HG03103 (cell line): ENCODE measurements around the gene BCL2.

Source experiments
- ATAC-seq: cut with Tn5 transposase; IDR thresholded peaks from one replicate; pipeline ENCODE4 v1.9.1; 2021; ENCODE audit warnings: low read depth; ENCODE audit not compliant: unreplicated experiment

The BCL2 gene

GRCh38 chr18:63099091-63099840, 220.3 kb downstream of the BCL2 start:
- ATAC-seq: no peak

DNA sequence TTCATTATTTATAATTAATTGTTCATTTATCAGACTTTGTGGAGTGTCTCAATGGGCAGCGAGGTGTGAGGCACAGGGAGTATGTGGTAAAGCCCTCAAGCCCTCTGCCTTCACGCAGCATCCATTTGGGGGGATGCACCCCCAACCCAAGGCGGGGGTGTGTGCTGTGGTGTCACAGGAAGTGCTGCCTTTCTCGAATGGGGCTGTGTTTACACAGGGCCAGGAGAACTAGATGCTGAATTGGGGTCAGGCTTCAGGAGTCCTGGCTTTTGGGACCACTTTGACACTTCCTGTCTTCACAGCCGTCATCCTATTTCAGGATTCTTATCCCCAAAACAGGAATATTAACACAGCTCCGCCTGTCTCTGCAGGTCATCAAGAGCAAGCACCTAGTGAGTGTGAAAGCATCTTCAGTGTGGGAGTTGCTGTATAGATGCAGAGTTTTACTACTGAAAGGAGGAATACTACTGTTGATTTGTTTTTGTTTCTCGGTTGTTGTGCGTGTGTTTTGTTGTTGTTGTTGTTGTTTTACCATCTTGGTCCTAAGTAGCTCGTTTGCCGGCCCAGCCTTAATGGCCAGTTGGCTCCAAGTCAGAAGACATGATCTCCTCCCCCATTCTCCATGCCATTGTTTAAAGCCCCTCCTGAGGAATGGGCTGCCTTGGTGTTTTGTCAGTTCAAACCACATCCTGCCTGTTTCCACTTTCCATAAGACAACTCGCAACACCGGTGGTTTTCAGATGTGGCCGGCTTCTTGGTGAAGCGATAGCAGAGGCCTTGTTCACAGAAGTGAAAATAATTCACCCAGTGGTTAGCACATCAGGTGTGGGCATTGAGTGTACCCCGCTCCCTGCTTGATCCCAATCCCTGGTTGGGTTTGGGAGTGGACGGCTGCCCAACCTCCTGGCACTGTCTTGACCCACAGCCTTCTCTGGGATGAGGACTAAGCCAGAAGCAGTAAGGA, 221.3 kb downstream of the BCL2 start:
- peak; percentile 81 for ATAC-seq

DNA sequence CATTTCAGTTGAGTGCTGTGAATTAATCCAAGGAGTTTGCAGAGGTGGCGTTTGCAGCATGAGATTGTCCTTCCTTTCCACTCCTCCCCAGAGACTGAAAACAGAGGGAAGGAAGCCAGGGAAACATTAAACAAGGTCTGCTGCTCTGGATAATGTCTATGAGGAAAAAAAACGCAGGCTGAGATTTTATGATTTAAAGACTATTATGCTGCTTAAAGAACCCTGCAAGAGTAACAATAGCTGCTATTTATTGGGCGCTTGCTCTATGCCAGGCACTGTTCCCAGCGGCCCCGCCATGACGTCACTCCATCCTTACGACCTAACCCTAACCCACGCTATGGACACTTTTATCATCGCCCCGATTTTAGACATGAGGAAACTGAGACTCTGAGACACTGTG, 222.4 kb downstream of the BCL2 start:
- ATAC-seq: no peak

DNA sequence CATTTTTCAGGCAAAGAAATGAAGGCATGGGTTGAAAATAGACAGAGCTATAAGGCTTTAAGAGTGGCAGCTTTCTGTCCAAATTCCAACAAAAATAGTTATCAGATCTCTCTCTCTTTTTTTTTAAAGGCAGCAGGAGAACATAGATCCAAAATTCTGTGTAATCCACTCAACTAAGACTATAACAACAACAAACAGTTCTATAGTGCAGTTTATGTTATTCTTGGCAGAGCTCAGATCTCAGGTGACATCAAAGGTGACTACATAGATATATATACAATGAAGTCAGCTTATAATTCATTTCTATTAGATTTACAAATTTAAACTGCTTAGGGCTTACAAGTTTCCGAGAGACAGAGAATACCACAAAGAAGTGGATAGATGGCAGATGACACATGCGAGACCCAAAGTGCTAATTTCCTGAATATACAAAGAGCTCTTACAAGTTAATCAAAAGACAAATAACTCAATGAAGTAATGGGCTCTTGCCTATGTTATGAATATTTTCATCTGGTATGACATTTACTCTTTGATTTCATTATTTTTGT, 223.2 kb downstream of the BCL2 start:
- ATAC-seq: no peak

DNA sequence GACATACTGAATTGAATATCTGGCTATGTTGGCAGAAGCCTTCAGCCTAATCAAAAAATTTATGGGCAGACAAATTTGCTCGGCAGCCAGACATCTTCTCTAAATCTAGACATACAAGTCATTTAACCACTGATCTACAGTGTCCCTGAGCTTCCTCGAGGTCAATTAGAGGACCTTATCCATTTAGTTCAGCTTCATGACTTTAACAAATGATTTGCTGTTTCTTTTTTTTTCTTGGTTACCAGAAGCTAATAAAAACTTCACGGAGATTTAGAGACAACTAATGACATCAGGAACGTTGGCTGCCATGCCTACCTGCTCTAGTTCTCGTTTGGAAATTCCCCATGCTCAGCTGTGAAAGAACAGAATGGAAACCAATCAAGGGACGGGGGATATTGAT, 223.8 kb downstream of the BCL2 start:
- ATAC-seq: no peak

- no peak for ATAC-seq
Observed at GRCh38 chr18:63091671-63092364, 227.8 kb downstream of the BCL2 start.

DNA sequence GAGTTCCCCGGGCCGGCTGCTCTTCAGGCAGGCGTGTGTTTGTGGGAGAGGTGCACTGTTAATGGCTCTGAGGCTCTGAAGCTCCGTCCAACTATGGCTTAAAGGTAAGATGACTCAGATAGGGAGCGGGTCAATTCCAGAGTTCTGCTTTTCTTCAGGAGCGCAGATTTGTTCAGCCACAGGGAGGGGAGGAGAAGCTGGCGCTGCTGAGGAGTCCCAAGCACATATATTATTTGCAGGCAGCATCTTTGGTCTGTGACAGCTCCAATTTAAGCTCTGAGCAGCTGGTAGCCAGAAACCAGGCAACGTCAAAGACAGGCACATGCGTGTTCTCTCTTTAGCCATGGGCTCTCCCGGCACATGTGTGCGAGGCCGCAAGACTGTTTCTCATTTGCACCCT, 229.2 kb downstream of the BCL2 start:
- no peak for ATAC-seq

- no peak for ATAC-seq
Observed at GRCh38 chr18:63089041-63089440, 230.5 kb downstream of the BCL2 start.

GRCh38 chr18:63088262-63088661, 231.3 kb downstream of the BCL2 start:
- no peak for ATAC-seq

DNA sequence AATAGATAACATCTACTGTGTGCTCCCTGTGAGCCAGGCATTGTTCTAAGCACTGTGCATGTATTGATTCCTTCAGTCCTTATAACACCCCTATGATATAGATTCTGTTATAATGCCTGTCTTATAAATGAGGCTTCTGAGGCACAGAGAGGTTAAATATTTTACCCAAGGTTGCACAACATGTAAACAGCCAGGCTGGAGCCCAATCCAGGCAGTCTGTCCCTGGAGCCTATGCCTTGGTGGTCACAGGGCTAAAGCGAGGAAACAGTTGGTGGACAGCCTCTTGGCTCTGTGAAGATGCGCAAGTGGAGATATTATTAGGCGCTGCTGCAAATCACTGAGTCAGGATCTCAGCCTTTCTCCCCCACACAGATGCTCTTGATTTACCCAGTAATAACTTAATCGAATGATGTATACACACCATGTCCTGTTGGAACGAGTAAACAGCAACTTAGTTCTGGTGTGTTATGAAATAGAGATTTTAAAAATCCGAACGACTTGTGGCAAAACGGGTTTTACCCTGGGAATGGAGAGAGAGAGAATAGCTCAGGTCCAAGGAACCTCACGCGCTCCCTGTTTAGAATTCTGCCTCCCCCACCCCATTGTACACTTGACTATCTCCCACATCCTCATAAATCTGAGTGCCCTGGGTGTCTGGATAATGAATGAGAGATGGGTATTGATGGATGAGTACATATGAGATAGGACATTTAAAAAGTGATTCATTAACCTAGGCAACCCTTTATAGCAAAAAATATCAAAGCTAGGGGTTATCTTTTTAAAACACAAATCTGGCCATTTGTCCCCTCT, 231.9 kb downstream of the BCL2 start:
- ATAC-seq: no peak

GRCh38 chr18:63085611-63086010, 234.0 kb downstream of the BCL2 start:
- ATAC-seq: no peak

DNA sequence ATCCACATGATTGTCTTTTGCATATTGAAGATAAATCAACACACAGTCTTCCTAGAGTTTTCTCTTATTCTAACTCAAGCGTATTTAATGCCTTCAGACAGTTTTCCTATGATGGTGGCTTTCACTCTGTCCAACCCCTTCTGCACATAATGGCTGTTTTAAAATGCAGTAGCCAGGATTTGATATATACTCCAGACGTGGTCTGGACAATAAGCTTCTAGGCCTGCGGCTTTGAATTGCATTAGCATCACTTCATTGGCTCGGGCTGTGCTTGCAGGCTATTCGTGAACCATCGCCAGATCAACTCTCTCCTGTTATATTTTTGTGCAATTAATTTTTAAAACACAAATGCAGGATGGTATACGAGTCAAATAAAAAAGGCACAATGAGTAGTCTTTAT, 235.3 kb downstream of the BCL2 start:
- no peak for ATAC-seq

- ATAC-seq: no peak
Observed at GRCh38 chr18:63083555-63083954, 236.0 kb downstream of the BCL2 start.

DNA sequence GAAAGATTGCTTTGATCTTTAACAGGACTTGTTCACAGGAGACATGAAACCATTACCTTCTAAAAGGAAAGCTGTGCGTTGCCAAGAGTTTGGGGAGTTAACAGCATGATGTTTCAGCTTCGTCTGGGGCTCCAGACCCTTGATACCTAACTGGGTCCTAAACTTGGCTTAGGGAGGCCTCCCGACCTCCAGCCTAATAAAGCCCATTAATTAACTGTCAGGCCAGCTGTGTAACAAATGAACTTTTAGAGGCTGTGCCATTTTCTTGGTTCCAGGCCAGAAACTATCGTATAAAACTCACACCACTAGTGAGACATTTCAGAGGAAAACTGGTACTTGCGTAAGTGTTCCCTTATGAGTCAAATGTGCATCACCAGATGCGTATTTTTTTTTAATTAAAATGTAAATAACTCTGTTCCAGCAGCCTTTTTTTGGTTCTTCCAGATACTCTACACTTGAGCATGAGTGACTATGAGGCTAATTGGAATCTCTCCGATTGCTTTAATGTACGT, 236.5 kb downstream of the BCL2 start:
- ATAC-seq: no peak

DNA sequence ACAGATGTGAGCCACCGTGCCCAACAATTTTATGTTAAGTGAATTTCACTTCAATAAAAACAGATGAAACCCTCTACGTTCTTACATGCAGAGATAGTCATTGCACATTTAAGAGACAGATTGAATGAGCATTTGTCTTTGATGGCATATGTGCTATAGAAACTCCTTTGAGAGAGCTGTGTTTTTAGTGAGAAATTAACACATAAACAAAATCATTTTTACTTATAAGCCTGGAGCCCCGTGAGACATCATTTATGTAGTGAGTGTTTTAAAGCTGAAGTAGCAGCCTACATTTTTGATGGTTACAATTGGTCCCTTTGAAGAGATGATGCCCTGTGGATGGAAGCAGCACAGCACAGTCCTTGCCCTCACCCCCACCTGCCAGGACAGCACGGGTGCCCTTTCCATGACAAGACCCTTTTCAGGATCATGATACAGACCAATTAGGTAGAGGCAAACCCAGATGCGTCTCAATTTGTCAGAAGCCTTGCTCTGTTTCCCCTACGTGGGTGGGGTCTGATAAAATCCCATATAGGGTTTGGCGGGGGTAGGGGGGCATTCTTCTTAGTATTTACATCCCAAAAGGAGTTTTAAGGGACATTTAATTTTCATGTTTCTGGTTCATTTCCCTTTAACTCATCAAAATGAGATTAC, 237.1 kb downstream of the BCL2 start:
- no peak for ATAC-seq

DNA sequence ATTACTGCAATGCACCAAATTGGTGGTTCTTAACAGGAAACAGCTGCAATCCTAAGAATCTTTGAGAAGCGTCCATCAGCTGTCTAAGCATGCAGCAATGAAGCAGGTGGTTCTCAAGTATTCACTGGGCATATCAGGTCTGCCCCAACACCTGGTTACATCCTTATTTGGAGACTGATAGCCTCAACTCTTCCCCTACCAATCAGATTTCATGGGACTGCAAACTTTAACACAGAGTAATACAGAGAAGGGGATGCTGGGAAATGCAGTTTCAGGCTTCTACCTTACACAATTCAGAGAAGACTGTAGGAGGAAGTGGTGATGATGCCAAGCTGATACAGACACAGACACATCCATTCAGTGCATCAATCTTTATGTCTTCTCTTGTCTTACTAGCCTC, 240.5 kb downstream of the BCL2 start:
- ATAC-seq: no peak

GRCh38 chr18:63078471-63078870, 241.1 kb downstream of the BCL2 start:
- peak; percentile 83 for ATAC-seq

DNA sequence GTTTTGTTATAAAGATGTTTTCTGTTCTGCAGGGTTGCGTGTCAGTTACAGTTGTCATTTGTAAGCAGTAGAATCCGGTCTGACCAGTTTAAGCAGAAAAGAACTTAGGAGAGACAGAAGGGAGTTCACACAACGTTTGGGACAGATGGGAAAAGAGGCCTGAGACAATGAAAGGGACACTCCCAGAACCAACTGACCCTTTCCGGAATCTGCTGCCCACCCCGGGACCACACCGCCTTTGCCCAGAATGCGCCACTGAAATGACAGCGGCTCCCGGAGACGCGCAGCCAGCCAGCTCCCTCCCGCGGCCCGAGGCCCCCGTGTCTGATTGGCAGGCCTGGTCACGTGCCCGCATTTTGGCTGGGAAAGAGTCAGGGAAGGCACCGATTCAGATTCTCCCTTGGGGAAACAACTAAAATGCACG, 244.6 kb downstream of the BCL2 start:
- peak; percentile 46 for ATAC-seq

DNA sequence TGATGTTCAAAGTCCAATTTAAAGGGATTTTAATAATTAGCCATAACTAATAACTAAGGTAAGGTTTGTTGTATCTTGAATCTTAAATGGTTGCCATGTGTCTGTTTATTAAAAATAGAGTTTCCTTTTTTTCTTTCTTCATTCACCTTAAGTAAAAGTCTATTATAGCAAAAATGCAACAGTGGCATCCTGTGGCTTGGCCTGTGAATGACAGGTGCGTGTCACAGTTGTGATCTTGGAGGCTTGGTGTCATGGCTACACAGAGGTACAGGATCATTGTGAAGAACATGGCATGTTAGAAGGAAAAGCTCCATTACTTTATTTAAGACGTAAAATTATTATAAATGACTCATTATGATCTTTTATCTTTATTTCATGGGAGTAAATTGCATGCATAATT, 246.1 kb downstream of the BCL2 start:
- ATAC-seq: peak; percentile 42
